K562 (cell line): ENCODE measurements around the gene SLC30A10. TPM values are rescaled to one million over a fixed set of nuclear protein-coding genes. Genes with fewer than 3 reads are reported as not detected.
A peak's percentile ranks its signal among the peaks of the same experiment; 100 is the strongest.

ENCODE experiments used
- ATF7 ChIP-seq: fragments of 450-650 bp; IDR thresholded peaks from 2 replicates; pipeline ENCODE4 v1.7.1; 2014; ENCODE audit warnings: mild to moderate bottlenecking, moderate library complexity
- CTBP1 ChIP-seq: fragments of 450-650 bp; IDR thresholded peaks from 2 replicates; pipeline ENCODE4 v1.6.1; 2016; ENCODE audit warnings: borderline replicate concordance
- DMBX1 ChIP-seq: fragments of 250-450 bp; sonication (Bioruptor Pico); IDR thresholded peaks from 2 replicates; pipeline ENCODE4 v1.8.0; 2022; ENCODE audit warnings: inconsistent platforms, mild to moderate bottlenecking, moderate library complexity, borderline replicate concordance
- DPF2 ChIP-seq: fragments of 450-650 bp; IDR thresholded peaks from 2 replicates; pipeline ENCODE4 v1.6.1; 2016
- HDAC1 ChIP-seq, 2 experiments: fragments of 450-650 bp; IDR thresholded peaks; 2 replicates each; pipeline ENCODE4 v1.6.1; 2016 to 2017; ENCODE audit warnings: inconsistent platforms in 1 of 2, mild to moderate bottlenecking in 1 of 2, moderate library complexity in 1 of 2
- JUND ChIP-seq, 2 experiments: IDR thresholded peaks; 2 replicates in 1 of 2; 3 replicates in 1 of 2; pipeline ENCODE4 v1.6.1; 2011; ENCODE audit warnings: borderline replicate concordance in 2 of 2, low read depth in 2 of 2, low read length in 2 of 2, improper control_type of control experiment in 1 of 2, missing biosample characterization in 1 of 2, missing genetic modification characterization in 1 of 2, missing genetic modification reagents in 1 of 2
- SOX6 ChIP-seq: fragments of 450-650 bp; IDR thresholded peaks from 2 replicates; pipeline ENCODE4 v1.6.1; 2014; ENCODE audit warnings: mild to moderate bottlenecking
- SUPT5H ChIP-seq: fragments of 450-650 bp; IDR thresholded peaks from 2 replicates; pipeline ENCODE4 v1.6.1; 2016
- TAF7 ChIP-seq: fragments of 450-650 bp; IDR thresholded peaks from 2 replicates; pipeline ENCODE4 v1.6.1; 2016; ENCODE audit warnings: missing genetic modification characterization, missing compliant biosample characterization
- TBP ChIP-seq: optimal IDR thresholded peaks from 2 replicates; pipeline ENCODE3; 2011; ENCODE audit warnings: low read depth, low read length, improper control_type of control experiment
- TEAD4 ChIP-seq, 2 experiments: sonication (generic) in 1 of 2; formaldehyde crosslinking in 1 of 2; IDR thresholded peaks; 2 replicates each; pipeline versions ENCODE4 v1.6.1 to v1.8.0; 2012 to 2022; ENCODE audit warnings: borderline replicate concordance in 1 of 2, inconsistent platforms in 1 of 2, low read length in 1 of 2, mild to moderate bottlenecking in 1 of 2, missing genetic modification reagents in 1 of 2
- ZNF121 ChIP-seq: sonication (generic); formaldehyde crosslinking; conservative IDR thresholded peaks from 2 replicates; pipeline ENCODE4 v1.8.0; 2022; ENCODE audit warnings: missing genetic modification reagents
- ZNF174 ChIP-seq: fragments of 250-450 bp; sonication (Bioruptor Pico); IDR thresholded peaks from 2 replicates; pipeline ENCODE4 v1.4.0; 2020; ENCODE audit warnings: mild to moderate bottlenecking
- polyA plus RNA-seq, 8 experiments: library from polyadenylated mRNA; depleted of rRNA in 4 of 8; stranded (reverse) in 5 of 8; unstranded in 3 of 8; fragments of >200 nt; fragmentation: Nextera tagmentation in 2 of 8; fragmentation: Illumina TruSeq in 1 of 8; extraction: Ambion mirVana in 2 of 8; extraction: Trizol in 1 of 8; gene quantifications; 2 replicates each; pipeline versions ENCODE4 v1.2.1 to v1.2.3, GENCODE V29; 2011 to 2014; ENCODE audit warnings: inconsistent platforms in 1 of 8, missing spikeins in 1 of 8
- total RNA-seq, 7 experiments: library from RNA; depleted of rRNA in 6 of 7; stranded (reverse); fragments of >200 nt in 6 of 7; fragmentation: Illumina TruSeq in 2 of 7; extraction: Trizol in 2 of 7; gene quantifications; 2 replicates each; pipeline versions ENCODE4 v1.2.1 to v1.2.3, GENCODE V29; 2011 to 2021; ENCODE audit warnings: low replicate concordance in 1 of 7
- TF ChIP-seq, protein P1 (sequence below): fragments of 250-450 bp; sonication (Bioruptor Pico); IDR thresholded peaks from 2 replicates; pipeline ENCODE4 v1.5.0; 2021; ENCODE audit warnings: mild to moderate bottlenecking, moderate library complexity
- TF ChIP-seq, protein P2 (sequence below), 2 experiments: fragments of 450-650 bp; IDR thresholded peaks; 2 replicates each; pipeline ENCODE4 v1.6.1; 2018; ENCODE audit warnings: mild to moderate bottlenecking in 2 of 2, low read depth in 1 of 2; ENCODE audit not compliant: partially characterized antibody in 2 of 2
- TF ChIP-seq, protein P3 (sequence below): fragments of 450-650 bp; IDR thresholded peaks from 2 replicates; pipeline ENCODE4 v1.6.1; 2016; ENCODE audit warnings: missing biosample characterization, missing genetic modification characterization

The SLC30A10 gene
- total and polyA plus RNA-seq, 9 of the 15 experiments (the other 6 are each of a cell fraction or from before 2014, with no cell fraction given), result 2.6 to 11.3 (median 7.1) TPM

DNA sequence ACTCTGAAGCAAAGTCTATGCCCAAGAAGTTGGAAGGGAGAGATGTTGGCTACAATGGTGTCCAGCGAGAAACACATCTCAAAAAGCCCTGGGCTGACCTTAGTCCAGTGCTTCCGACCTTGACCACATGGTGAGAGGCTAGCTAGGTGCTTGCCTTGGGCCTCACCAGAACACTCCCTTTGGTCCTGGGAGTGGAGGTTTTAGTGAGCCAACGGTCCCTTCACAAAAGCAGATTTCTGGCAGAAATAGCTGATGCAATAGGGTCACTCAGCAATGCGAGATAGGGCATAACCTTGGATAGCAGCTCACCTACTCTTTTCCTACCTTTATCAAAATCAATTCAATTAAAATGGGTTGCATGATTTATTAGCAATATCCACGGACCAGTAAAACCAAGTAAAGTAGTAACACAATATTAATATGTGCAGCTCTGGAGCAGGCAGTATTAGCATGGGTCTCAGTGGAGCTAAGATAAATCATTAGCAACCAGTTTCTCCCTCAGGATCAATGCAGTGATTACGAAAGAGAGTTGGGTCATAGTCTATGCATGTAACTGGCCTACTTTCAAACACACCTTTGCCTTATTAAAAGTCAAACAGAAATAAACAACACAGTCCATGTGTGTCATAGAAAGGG lies 1.9 kb downstream of the SLC30A10 start (continued):
- peak; percentile 9 for TF ChIP-seq TBP
- no peak for TF ChIP-seq SUPT5H
- TF ChIP-seq SOX6, result 0 out of 2 replicates have a peak, but pooled peaks have one; percentile 33
- peak; percentile 70; the same call in 1 of the 2 replicates for TF ChIP-seq ATF7
- no peak for TF ChIP-seq ZNF121 (CRISPR knock-in tag)
- TF ChIP-seq HDAC1 (IDR thresholded peaks at IDR 0.05), result no peak
- peak; percentile 47; the same call in 1 of the 2 replicates for TF ChIP-seq CTBP1
- peak; percentile 41; the same call in 1 of the 2 replicates for TF ChIP-seq JUND (IDR thresholded peaks at IDR 0.05; ENCODE audit: borderline replicate concordance, low read depth, low read length)
- TF ChIP-seq JUND (tag; IDR thresholded peaks at IDR 0.05; ENCODE audit: borderline replicate concordance, low read depth, low read length), result no peak; the same call in 2 of the 3 replicates
- TF ChIP-seq, protein P1, sequence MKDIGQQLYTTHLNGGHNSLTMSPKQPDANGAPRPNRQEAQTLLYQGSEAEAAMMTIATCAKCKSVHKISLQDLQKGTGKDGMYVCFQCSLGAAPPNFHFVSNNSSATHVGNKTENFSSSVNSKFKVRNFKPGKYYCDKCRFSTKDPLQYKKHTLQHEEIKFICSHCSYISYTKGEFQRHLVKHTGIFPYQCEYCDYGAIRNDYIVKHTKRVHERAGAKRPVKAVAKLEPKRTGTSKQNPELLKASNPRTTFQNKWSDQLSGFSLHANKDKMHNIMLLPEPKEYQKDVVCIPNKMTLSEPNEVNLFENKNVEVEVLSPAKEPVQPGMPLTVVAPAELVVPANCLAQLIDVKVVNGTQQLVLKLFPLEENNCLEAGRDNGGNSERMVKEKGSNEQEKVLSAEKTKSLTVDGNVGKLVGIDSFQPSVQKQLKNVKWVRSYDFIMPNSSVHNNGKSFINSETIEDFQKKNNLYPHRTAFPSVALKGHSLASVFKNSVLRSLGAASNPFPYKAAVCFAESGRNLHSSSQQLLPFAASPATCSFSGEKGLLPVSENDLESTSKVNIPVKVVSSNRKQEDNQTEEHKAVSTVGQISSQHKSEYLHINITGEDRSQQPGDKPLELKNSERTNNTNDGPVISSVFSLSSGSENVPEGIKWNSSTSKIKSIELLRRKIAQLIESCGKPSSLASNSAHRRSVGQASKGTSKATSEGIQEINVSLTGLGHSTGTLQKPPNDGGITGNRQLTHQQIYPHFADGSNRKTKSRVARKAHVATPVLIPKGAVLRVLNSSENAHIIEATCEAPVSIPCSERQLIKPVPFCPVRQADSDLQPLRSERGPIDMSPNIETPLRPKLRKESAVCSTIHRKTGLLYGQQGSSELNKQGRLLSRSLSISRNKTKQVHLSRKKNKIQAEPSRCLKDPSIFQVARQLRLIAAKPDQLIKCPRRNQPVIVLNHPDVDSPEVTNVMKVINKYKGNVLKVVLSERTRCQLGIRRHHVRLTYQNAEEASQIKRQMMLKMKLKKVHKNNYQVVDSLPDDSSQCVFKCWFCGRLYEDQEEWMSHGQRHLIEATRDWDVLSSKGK (CRISPR knock-in tag), result no peak
- TF ChIP-seq, protein P2, sequence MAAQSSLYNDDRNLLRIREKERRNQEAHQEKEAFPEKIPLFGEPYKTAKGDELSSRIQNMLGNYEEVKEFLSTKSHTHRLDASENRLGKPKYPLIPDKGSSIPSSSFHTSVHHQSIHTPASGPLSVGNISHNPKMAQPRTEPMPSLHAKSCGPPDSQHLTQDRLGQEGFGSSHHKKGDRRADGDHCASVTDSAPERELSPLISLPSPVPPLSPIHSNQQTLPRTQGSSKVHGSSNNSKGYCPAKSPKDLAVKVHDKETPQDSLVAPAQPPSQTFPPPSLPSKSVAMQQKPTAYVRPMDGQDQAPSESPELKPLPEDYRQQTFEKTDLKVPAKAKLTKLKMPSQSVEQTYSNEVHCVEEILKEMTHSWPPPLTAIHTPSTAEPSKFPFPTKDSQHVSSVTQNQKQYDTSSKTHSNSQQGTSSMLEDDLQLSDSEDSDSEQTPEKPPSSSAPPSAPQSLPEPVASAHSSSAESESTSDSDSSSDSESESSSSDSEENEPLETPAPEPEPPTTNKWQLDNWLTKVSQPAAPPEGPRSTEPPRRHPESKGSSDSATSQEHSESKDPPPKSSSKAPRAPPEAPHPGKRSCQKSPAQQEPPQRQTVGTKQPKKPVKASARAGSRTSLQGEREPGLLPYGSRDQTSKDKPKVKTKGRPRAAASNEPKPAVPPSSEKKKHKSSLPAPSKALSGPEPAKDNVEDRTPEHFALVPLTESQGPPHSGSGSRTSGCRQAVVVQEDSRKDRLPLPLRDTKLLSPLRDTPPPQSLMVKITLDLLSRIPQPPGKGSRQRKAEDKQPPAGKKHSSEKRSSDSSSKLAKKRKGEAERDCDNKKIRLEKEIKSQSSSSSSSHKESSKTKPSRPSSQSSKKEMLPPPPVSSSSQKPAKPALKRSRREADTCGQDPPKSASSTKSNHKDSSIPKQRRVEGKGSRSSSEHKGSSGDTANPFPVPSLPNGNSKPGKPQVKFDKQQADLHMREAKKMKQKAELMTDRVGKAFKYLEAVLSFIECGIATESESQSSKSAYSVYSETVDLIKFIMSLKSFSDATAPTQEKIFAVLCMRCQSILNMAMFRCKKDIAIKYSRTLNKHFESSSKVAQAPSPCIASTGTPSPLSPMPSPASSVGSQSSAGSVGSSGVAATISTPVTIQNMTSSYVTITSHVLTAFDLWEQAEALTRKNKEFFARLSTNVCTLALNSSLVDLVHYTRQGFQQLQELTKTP (IDR thresholded peaks at IDR 0.05; ENCODE audit: low read depth in 1 of 2, partially characterized antibody in 2 of 2), result no peak
- 0 out of 2 replicates have a peak, but pooled peaks have one; percentile 21 for TF ChIP-seq TAF7 (tag)
- 0 out of 2 replicates have a peak, but pooled peaks have one; percentile 40 for TF ChIP-seq DMBX1 (CRISPR knock-in tag)
- TF ChIP-seq TEAD4 (IDR thresholded peaks at IDR 0.05; ENCODE audit: low read length), result peak; percentile 25; the same call in 1 of the 2 replicates
- TF ChIP-seq TEAD4 (CRISPR knock-in tag; IDR thresholded peaks at IDR 0.05; ENCODE audit: borderline replicate concordance), result no peak
- no peak for TF ChIP-seq ZNF174 (CRISPR knock-in tag)
- 0 out of 2 replicates have a peak, but pooled peaks have one; percentile 20 for TF ChIP-seq DPF2
- TF ChIP-seq, protein P3, sequence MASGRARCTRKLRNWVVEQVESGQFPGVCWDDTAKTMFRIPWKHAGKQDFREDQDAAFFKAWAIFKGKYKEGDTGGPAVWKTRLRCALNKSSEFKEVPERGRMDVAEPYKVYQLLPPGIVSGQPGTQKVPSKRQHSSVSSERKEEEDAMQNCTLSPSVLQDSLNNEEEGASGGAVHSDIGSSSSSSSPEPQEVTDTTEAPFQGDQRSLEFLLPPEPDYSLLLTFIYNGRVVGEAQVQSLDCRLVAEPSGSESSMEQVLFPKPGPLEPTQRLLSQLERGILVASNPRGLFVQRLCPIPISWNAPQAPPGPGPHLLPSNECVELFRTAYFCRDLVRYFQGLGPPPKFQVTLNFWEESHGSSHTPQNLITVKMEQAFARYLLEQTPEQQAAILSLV (tag), result peak; percentile 73; the same call in 1 of the 2 replicates
